ENCODE data around the gene TEX26. TPM values are rescaled to one million over a fixed set of nuclear protein-coding genes. Genes with fewer than 3 reads are reported as not detected.

Gene TEX26
- total RNA-seq, 1 donor from 2014 or later, result not detected

DNA sequence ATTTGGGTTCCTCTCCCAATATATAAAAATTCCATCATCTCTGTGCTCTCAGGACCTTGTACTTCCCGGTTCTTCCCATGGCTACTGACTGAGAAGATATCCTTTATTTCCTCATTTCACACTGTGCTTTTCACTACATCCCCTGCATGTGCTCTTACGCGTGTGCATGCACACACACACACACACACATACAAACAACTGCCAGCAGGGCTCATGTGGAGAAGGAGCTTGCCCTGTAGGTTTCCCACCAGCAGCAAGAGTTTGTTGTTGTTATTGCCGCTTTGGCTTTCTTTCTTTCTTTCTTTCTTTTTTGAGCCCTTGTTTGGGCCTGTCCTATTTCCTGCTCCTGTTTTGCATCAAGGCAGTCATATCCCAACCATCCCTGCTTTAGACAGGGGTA, 43.6 kb downstream of the TEX26 start:
- DNase-seq (ENCODE audit: low spot score), result no peak

- DNase-seq (ENCODE audit: low spot score), result no peak
Observed at GRCh38 chr13:30978981-30979956, 46.8 kb downstream of the TEX26 start.

GRCh38 chr13:30982506-30982905, 50.0 kb downstream of the TEX26 start:
- no peak for DNase-seq (ENCODE audit: low spot score)

GRCh38 chr13:30982906-30983305, 50.5 kb downstream of the TEX26 start:
- no peak for DNase-seq (ENCODE audit: low spot score)

- DNase-seq (ENCODE audit: low spot score), result no peak
Observed at GRCh38 chr13:30983431-30983830, 51.0 kb downstream of the TEX26 start.

GRCh38 chr13:30984620-30985019, 52.2 kb downstream of the TEX26 start:
- no peak for DNase-seq (ENCODE audit: low spot score)

- no peak for DNase-seq (ENCODE audit: low spot score)
Observed at GRCh38 chr13:30985637-30986205, 53.3 kb downstream of the TEX26 start.

GRCh38 chr13:30991184-30991583, 58.7 kb downstream of the TEX26 start:
- DNase-seq (ENCODE audit: low spot score), result no peak

- no peak for DNase-seq (ENCODE audit: low spot score)
Observed at GRCh38 chr13:30991922-30992321, 59.5 kb downstream of the TEX26 start.

GRCh38 chr13:30995331-30995730, 62.9 kb downstream of the TEX26 start:
- no peak for DNase-seq (ENCODE audit: low spot score)

- no peak for DNase-seq (ENCODE audit: low spot score)
Observed at GRCh38 chr13:30997697-30998096, 65.2 kb downstream of the TEX26 start.

DNA sequence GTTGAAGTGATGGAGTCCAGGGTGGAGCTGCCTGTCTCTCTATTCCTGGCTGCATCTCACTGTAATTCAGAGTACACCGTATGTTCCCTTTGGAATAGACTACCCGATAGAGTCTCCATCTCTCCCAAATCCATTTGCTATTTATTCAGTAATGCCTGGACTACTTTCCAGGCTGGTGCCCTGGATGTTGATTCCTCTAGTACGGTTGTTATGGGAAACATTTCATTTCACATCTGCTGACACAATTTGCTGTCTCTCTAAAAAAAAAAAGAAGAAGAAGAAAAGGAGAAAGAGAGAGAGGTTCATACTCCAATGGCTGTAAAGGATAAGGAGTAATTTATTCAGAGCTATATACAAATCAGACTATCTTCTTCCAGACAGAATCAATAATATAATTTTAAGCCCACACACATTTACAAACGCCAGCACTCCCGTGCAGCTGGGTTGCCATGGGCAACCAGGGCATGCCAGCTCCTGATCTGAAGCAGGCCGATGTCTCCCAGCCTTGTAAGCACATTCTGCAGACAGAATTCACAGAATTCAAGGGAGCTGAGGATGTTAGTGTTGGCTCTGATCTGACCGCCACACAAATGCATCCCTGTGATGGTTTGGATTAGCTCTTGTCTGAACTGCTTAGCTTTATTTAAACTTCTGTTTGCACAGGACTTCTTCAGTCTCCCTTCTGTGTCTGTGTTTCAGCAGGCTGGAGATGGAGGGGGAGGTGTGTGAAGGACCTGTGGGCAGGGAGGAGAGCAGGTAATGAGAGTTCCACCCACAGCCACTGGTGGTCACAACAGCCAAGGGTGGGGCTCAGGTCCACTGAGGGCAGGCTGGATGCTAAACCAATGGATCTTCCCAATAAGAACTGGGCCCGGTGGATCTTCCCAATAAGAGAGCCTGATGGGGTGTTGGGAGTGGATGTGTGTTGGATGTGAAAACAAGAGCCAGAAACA, 66.0 kb downstream of the TEX26 start:
- no peak for DNase-seq (ENCODE audit: low spot score)

DNA sequence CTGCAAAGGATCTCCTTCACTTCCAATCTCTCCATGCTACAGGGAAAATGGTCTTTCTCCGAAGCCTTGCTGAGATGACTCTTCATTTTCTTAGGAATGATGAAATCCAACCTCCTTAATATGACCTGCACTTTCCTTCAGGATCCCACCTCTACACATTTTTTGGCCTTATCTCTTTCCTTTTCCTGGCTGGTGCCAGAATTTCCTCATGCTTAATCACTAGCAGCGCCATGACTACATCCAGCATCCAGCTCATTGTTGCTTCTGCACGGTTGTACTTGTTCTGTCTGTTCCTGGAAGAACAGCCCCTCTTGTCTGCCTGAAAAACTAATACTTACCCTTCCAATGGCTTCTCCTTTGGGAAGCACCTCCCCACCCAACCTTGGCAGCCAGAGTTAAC, 68.4 kb downstream of the TEX26 start:
- no peak for DNase-seq (ENCODE audit: low spot score)

DNA sequence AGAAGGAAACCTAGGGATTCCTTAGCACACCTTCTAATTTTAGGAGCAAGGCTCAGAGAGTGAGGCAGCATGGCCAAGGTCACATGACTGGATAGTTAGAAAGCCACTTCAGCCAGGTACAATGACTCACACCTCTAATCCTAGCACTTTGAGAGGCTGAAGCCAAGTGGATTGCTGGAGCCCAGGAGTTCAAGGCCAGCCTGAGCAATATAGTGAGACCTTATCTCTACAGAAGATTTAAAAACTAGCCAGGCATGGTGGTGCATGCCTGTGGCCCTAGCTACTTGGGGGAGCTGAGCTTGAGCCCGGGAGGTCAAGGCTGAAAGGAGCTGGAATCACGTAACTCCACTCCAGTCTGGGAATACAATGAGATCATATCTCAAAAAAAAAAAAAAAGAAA, 69.2 kb downstream of the TEX26 start:
- DNase-seq (ENCODE audit: low spot score), result no peak

GRCh38 chr13:31005066-31005465, 72.6 kb downstream of the TEX26 start:
- DNase-seq (ENCODE audit: low spot score), result no peak

GRCh38 chr13:31007417-31007816, 75.0 kb downstream of the TEX26 start:
- DNase-seq (ENCODE audit: low spot score), result no peak

DNA sequence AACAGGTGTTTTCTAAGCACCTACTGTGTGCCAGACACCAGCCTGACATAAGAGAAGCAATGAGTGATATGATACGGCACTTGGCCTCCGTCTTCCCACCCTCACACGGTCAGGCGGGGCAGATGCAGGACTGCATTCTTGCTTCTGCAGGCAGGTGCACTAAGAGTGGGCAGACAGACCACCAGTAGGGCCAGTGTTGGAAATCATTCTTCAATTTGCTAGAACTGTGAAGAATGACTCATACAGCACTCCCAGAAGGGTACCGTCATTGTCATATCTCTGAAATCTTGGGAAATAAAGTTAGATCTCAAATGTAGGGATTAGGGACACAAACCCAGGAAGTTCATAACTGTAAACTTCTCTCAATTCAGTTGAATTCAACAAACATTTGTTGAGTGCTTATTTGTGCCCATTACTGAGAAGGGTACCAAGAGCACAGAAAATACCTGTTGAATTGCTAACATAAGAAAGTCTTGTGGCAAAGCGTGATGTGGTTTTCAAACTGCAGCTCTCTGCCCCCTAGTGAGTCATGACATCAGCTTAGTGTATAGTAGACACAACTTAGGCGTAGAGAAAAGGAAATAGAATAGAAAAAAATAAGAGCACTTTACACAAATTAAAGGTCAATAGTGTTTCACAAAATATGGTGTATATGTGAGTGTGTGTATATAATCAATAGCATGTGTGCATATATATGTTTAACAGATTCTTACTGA, 76.1 kb downstream of the TEX26 start:
- no peak for DNase-seq (ENCODE audit: low spot score)

- no peak for DNase-seq (ENCODE audit: low spot score)
Observed at GRCh38 chr13:31009166-31009565, 76.7 kb downstream of the TEX26 start.

GRCh38 chr13:31010296-31010695, 77.8 kb downstream of the TEX26 start:
- no peak for DNase-seq (ENCODE audit: low spot score)

DNA sequence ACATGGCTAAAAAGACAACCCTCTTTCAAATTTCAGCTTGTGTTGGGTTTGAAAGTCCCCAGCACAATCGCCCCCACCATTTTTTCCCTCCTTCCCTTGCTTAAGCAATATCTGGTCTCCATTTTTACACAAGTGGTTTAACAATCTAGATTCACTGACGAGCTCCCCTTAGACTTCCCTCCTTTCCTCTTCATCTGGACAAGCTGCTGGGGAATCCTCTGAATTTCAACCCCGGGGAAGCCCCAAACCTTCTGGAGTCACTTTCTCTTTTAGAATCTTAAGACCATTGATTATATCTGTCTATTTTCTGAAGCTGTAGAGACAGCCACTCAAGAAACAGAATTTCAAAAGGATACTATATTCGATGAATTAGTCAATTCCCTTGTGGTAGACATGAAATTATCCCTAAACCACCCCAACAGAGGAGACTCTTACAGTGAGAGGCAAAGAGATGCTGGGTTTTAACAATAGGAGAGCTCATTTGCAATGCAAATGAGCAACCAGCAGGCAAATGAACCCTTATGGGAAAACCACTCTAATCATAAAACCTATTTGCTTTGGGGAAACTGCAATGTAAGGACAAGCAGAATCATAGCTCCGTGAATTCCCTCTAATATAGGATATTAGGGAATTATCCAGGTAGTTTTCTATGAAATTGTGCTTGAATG, 78.9 kb downstream of the TEX26 start:
- DNase-seq (ENCODE audit: low spot score), result no peak

Measured in ureter (tissue), 1 donor.